Psoas muscle (tissue), 8 donors: ENCODE measurements around the gene PLXNA4. TPM values are rescaled to one million over a fixed set of nuclear protein-coding genes. Genes with fewer than 3 reads are reported as not detected.
A peak's percentile ranks its signal among the peaks of the same experiment; 100 is the strongest.

Experiments used
- ATAC-seq, 4 donors: fragments of 200-7000 bp; cut with Tn5 transposase; one replicate each; pipeline ENCODE4 v1.9.1; 2020; ENCODE audit warnings: moderate library complexity in 3 of 4, mild to moderate bottlenecking in 2 of 4
- DNase-seq, 2 donors: peaks; one replicate each; pipeline ENCODE4 v3.0.0-alpha.2; 2020
- H3K27ac ChIP-seq: fragments of 200-600 bp; one replicate; pipeline ENCODE4 v1.8.0; 2022
- H3K27me3 ChIP-seq, 3 donors: fragments of 200-600 bp in 1 of 3; one replicate each; pipeline versions ENCODE4 v1.6.1 to v1.8.0; 2013 to 2022; ENCODE audit warnings: low read length in 2 of 3, mild to moderate bottlenecking in 2 of 3, moderate library complexity in 1 of 3; ENCODE audit not compliant: insufficient read depth in 3 of 3
- H3K36me3 ChIP-seq, 2 donors: fragments of 200-600 bp in 1 of 2; one replicate each; pipeline versions ENCODE4 v1.6.1 to v1.8.0; 2013 to 2022; ENCODE audit warnings: low read depth in 1 of 2, mild to moderate bottlenecking in 1 of 2, moderate library complexity in 1 of 2; ENCODE audit not compliant: insufficient read depth in 1 of 2
- H3K4me1 ChIP-seq: fragments of 200-600 bp; one replicate; pipeline ENCODE4 v1.8.0; 2022
- H3K4me3 ChIP-seq: fragments of 200-600 bp; one replicate; pipeline ENCODE4 v1.8.0; 2022; ENCODE audit warnings: mild to moderate bottlenecking
- H3K9me3 ChIP-seq: fragments of 200-600 bp; one replicate; pipeline ENCODE4 v1.8.0; 2022
- CTCF ChIP-seq: fragments of 200-600 bp; IDR thresholded peaks from one replicate; pipeline ENCODE4 v1.8.0; 2022; ENCODE audit warnings: antibody characterized with exemption
- WGBS, 3 donors: extraction: QIAGEN DNeasy Blood & Tissue Kit; methylation state at CpG; one replicate each; pipeline versions ENCODE4 v1.1.6 to v1.1.7; 2013; 5-methylcytosine and 5-hydroxymethylcytosine counted together
- intact Hi-C, 2 donors: fragments of 100-400 bp; cut with DNase I; formaldehyde crosslinking; loops; one replicate each; pipeline versions ENCODE4 v1.11.0 to v1.14.2; 2022
- polyA plus RNA-seq, 3 donors: library from polyadenylated mRNA; stranded (reverse); fragments of 200-250 nt; gene quantifications; one replicate each; pipeline ENCODE4 v1.2.3, GENCODE V29; 2013
- total RNA-seq, 4 donors: library from RNA; stranded (reverse); fragmentation: NEBNext Ultra II Directional in 2 of 4; extraction: Animal tissue kit (Norgen Biotek cat#: 25700) in 2 of 4; gene quantifications; one replicate each; pipeline versions ENCODE4 v1.2.1 to v1.2.4, GENCODE V29; 2021 to 2023
- donor health status: healthy with polysubstance abuse.
- donor health status: DM: no; HTN: no; CAD: no; lungs with moderate emphysema.
- donor health status: Bipolar disorder and iron deficiency.
- donor health status: healthy.
- donor health status: DM: yes; HTN: yes; CAD: no.
- donor health status: DM: no; HTN: no; CAD: no.
- donor health status: DM: no; HTN: no; CAD: no.
- donor health status: DM: yes; HTN: yes; CAD: no.

Gene PLXNA4
- total and polyA plus RNA-seq, 7 donors: 0.15 to 2.5 (median 0.88) TPM

DNA sequence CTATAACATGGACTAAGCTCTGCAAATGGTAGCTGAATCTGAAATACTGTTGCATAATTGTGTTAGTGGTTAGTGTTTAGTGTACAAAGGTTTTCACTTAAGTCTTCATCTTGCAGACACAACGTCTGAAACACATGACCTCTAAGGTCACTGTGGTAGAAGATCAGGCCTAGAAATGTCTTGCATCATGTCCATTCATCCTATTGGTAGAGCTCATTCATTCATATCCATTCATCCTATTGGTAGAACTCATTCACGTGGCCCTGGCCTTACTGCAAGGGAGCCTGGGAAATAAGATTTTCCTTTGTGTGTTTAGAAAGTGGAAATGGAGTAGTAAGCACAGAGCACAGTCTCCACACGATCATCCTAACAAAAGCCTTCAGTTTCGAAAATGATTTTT, 485.8 kb downstream of the PLXNA4 start:
- Histone ChIP-seq H3K27ac (no peak overlapping the region), H3K27me3 (no peaks in the 10 kb centered on the region), H3K9me3 (no peaks in the 10 kb centered on the region), H3K4me1 (no peaks in the 10 kb centered on the region), H3K4me3 (no peak overlapping the region), H3K36me3 (no peaks in the 10 kb centered on the region)
- TF ChIP-seq CTCF: no peak
- intact Hi-C loops: no loop called here
- ATAC-seq (no peak), DNase-seq (no peak)
- WGBS, 3 donors: 79 to 84% (median 83%) methylated on average over 4 of the region's 4 CpGs

GRCh38 chr7:132089356-132089755, 486.9 kb downstream of the PLXNA4 start:
- TF ChIP-seq CTCF: no peak
- H3K36me3 ChIP-seq: no peaks in the 10 kb centered on the region
- DNase-seq (no peak), ATAC-seq (no peak)
- WGBS, 3 donors: 79 to 88% (median 80%) methylated on average over 3 of the region's 3 CpGs
- no peak overlapping the region for H3K27ac ChIP-seq
- H3K4me3 ChIP-seq: no peak overlapping the region
- intact Hi-C loops: no loop called here
- no peaks in the 10 kb centered on the region for H3K27me3 ChIP-seq
- no peaks in the 10 kb centered on the region for H3K9me3 ChIP-seq
- no peaks in the 10 kb centered on the region for H3K4me1 ChIP-seq

GRCh38 chr7:132087421-132087820, 488.8 kb downstream of the PLXNA4 start:
- H3K4me1 ChIP-seq: peaks cover 3% of the 10 kb centered on the region
- no peaks in the 10 kb centered on the region for H3K36me3 ChIP-seq
- no peaks in the 10 kb centered on the region for H3K27me3 ChIP-seq
- no peak overlapping the region for H3K4me3 ChIP-seq
- no peak overlapping the region for H3K27ac ChIP-seq
- 89 to 94% (median 93%) methylated on average over 2 of the region's 2 CpGs for WGBS, 3 donors
- ATAC-seq (no peak), DNase-seq (no peak)
- intact Hi-C loops: no loop called here
- TF ChIP-seq CTCF: no peak
- no peaks in the 10 kb centered on the region for H3K9me3 ChIP-seq

- DNase-seq: no peak
- WGBS, 3 donors: 77 to 93% (median 81%) methylated on average over 8 of the region's 8 CpGs
- no peaks in the 10 kb centered on the region for H3K27me3 ChIP-seq
- no peak overlapping the region for H3K27ac ChIP-seq
- peaks cover 23% of the 10 kb centered on the region for H3K4me1 ChIP-seq
- ATAC-seq: no peak
- no peak overlapping the region for H3K4me3 ChIP-seq
- intact Hi-C loops: no loop called here
- no peaks in the 10 kb centered on the region for H3K36me3 ChIP-seq
- no peak for TF ChIP-seq CTCF
- H3K9me3 ChIP-seq: no peaks in the 10 kb centered on the region
These were observed 491.4 kb downstream of the PLXNA4 start for GRCh38 chr7:132084776-132085388.

GRCh38 chr7:132083537-132084123, 492.6 kb downstream of the PLXNA4 start:
- no peaks in the 10 kb centered on the region for H3K36me3 ChIP-seq
- 79 to 85% (median 82%) methylated on average over 8 of the region's 8 CpGs for WGBS, 3 donors
- intact Hi-C loops: no loop called here

More at GRCh38 chr7:132083537-132084123, 492.6 kb downstream of the PLXNA4 start:
- H3K27me3 ChIP-seq: no peaks in the 10 kb centered on the region
- no peak for DNase-seq
- no peak for TF ChIP-seq CTCF
- H3K4me1 ChIP-seq: peaks cover 23% of the 10 kb centered on the region
- H3K4me3 ChIP-seq: no peak overlapping the region
- H3K9me3 ChIP-seq: no peaks in the 10 kb centered on the region
- ATAC-seq: peak; percentile 22 to 50 (median 40)
- H3K27ac ChIP-seq: no peak overlapping the region
